ENCODE measurements around the gene SPATA31C1. TPM values are rescaled to one million over a fixed set of nuclear protein-coding genes. Genes with fewer than 3 reads are reported as not detected.

The SPATA31C1 gene
- total and polyA plus RNA-seq, 2 donors (not counting 1 experiment from before 2014, with no cell fraction given): not detected

- no peaks in the 10 kb centered on the region for H3K79me2 ChIP-seq (ENCODE audit: control insufficient read depth, insufficient read depth, low read length)
- H3K4me2 ChIP-seq (ENCODE audit: extremely low read depth, insufficient read depth, low read length): no peak overlapping the region
- H2AFZ ChIP-seq (ENCODE audit: low read length): no peak overlapping the region
- no peaks in the 10 kb centered on the region for H4K20me1 ChIP-seq (ENCODE audit: control insufficient read depth, extremely low read depth, insufficient read depth, low read length)
- no peak overlapping the region for H3K27ac ChIP-seq (ENCODE audit: insufficient read depth, low read length)
- no peak for TF ChIP-seq CTCF (conservative IDR thresholded peaks at IDR 0.05 in 1 of 2, IDR thresholded peaks at IDR 0.05 in 1 of 2; ENCODE audit: low read depth in 1 of 2, low read length in 2 of 2)
- no peak for TF ChIP-seq EZH2 (IDR thresholded peaks at IDR 0.05; ENCODE audit: low read length, missing control alignments)
- H3K9me3 ChIP-seq (ENCODE audit: control insufficient read depth, insufficient read depth, low read depth, low read length): no peaks in the 10 kb centered on the region
- H3K4me3 ChIP-seq (replicated peaks in 1 of 4; ENCODE audit: control extremely low read depth in 1 of 4, insufficient read depth in 1 of 4, low read depth in 3 of 4, low read length in 4 of 4): no peak overlapping the region
- H3K4me1 ChIP-seq (ENCODE audit: control insufficient read depth, extremely low read depth, insufficient read depth, low read length): no peaks in the 10 kb centered on the region
- H3K27me3 ChIP-seq (ENCODE audit: control insufficient read depth, insufficient read depth, low read length): no peaks in the 10 kb centered on the region
- no peak overlapping the region for H3K9ac ChIP-seq (ENCODE audit: insufficient read depth, low read length)
- DNase-seq (ENCODE audit: low read depth in 2 of 2): no peak
- no peaks in the 10 kb centered on the region for H3K36me3 ChIP-seq (ENCODE audit: control insufficient read depth, insufficient read depth, low read length)
Observed at GRCh38 chr9:87885484-87886189, 32.1 kb upstream of the SPATA31C1 start.

- no peak overlapping the region for H3K27ac ChIP-seq (ENCODE audit: insufficient read depth, low read length)
- H4K20me1 ChIP-seq (ENCODE audit: control insufficient read depth, extremely low read depth, insufficient read depth, low read length): no peaks in the 10 kb centered on the region
- no peak overlapping the region for H2AFZ ChIP-seq (ENCODE audit: low read length)
- H3K4me2 ChIP-seq (ENCODE audit: extremely low read depth, insufficient read depth, low read length): no peak overlapping the region
- no peak overlapping the region for H3K4me3 ChIP-seq (replicated peaks in 1 of 4; ENCODE audit: control extremely low read depth in 1 of 4, insufficient read depth in 1 of 4, low read depth in 3 of 4, low read length in 4 of 4)
- no peaks in the 10 kb centered on the region for H3K27me3 ChIP-seq (ENCODE audit: control insufficient read depth, insufficient read depth, low read length)
- TF ChIP-seq CTCF (conservative IDR thresholded peaks at IDR 0.05 in 1 of 2, IDR thresholded peaks at IDR 0.05 in 1 of 2; ENCODE audit: low read depth in 1 of 2, low read length in 2 of 2) (no peak), EZH2 (IDR thresholded peaks at IDR 0.05; ENCODE audit: low read length, missing control alignments) (no peak)
- no peaks in the 10 kb centered on the region for H3K9me3 ChIP-seq (ENCODE audit: control insufficient read depth, insufficient read depth, low read depth, low read length)
- no peaks in the 10 kb centered on the region for H3K36me3 ChIP-seq (ENCODE audit: control insufficient read depth, insufficient read depth, low read length)
- H3K79me2 ChIP-seq (ENCODE audit: control insufficient read depth, insufficient read depth, low read length): no peaks in the 10 kb centered on the region
- H3K4me1 ChIP-seq (ENCODE audit: control insufficient read depth, extremely low read depth, insufficient read depth, low read length): no peaks in the 10 kb centered on the region
- DNase-seq (ENCODE audit: low read depth in 2 of 2): no peak
- no peak overlapping the region for H3K9ac ChIP-seq (ENCODE audit: insufficient read depth, low read length)
Observed at GRCh38 chr9:87886210-87886932, 31.4 kb upstream of the SPATA31C1 start.

GRCh38 chr9:87886933-87887505 lies 30.7 kb upstream of the SPATA31C1 start:
- no peak for DNase-seq (ENCODE audit: low read depth in 2 of 2)
- Histone ChIP-seq H3K36me3 (ENCODE audit: control insufficient read depth, insufficient read depth, low read length) (no peaks in the 10 kb centered on the region), H4K20me1 (ENCODE audit: control insufficient read depth, extremely low read depth, insufficient read depth, low read length) (no peaks in the 10 kb centered on the region), H3K4me1 (ENCODE audit: control insufficient read depth, extremely low read depth, insufficient read depth, low read length) (no peaks in the 10 kb centered on the region), H2AFZ (ENCODE audit: low read length) (no peak overlapping the region), H3K9me3 (ENCODE audit: control insufficient read depth, insufficient read depth, low read depth, low read length) (no peaks in the 10 kb centered on the region), H3K79me2 (ENCODE audit: control insufficient read depth, insufficient read depth, low read length) (no peaks in the 10 kb centered on the region), H3K4me2 (ENCODE audit: extremely low read depth, insufficient read depth, low read length) (no peak overlapping the region), H3K27ac (ENCODE audit: insufficient read depth, low read length) (no peak overlapping the region), H3K27me3 (ENCODE audit: control insufficient read depth, insufficient read depth, low read length) (no peaks in the 10 kb centered on the region), H3K9ac (ENCODE audit: insufficient read depth, low read length) (no peak overlapping the region), H3K4me3 (replicated peaks in 1 of 4; ENCODE audit: control extremely low read depth in 1 of 4, insufficient read depth in 1 of 4, low read depth in 3 of 4, low read length in 4 of 4) (no peak overlapping the region)
- TF ChIP-seq CTCF (conservative IDR thresholded peaks at IDR 0.05 in 1 of 2, IDR thresholded peaks at IDR 0.05 in 1 of 2; ENCODE audit: low read depth in 1 of 2, low read length in 2 of 2) (no peak), EZH2 (IDR thresholded peaks at IDR 0.05; ENCODE audit: low read length, missing control alignments) (no peak)

All from fibroblast of lung (primary cell).